Activated T-helper 1 cell treated with anti-CD3 and anti-CD28 coated beads, Interleukin-12 subunit alpha, Interleukin-12 subunit beta, Interleukin-2, Interleukin-4 antibody, amounts not matched to agents 30 ng/mL and 10 ng/mL and 1 ng/mL, durations not matched to agents 14 hours and 24 hours and 36 hours (primary cell): ENCODE measurements around the gene KRT222. TPM values are rescaled to one million over a fixed set of nuclear protein-coding genes. Genes with fewer than 3 reads are reported as not detected.
A peak's percentile ranks its signal among the peaks of the same experiment; 100 is the strongest.

ENCODE experiments used
- DNase-seq: peaks from one replicate; pipeline ENCODE4 v3.0.0; 2021; ENCODE audit warnings: low spot score
- H3K27ac Mint-ChIP-seq: one replicate; pipeline ENCODE4 v1.8.0; 2021; ENCODE audit warnings: mild to moderate bottlenecking, mixed read lengths
- H3K27me3 Mint-ChIP-seq: one replicate; pipeline ENCODE4 v1.8.0; 2022; ENCODE audit warnings: mild to moderate bottlenecking, moderate library complexity, mixed read lengths; ENCODE audit not compliant: insufficient read depth
- H3K36me3 Mint-ChIP-seq: one replicate; pipeline ENCODE4 v1.8.0; 2021; ENCODE audit warnings: low read depth, mixed read lengths
- H3K4me1 Mint-ChIP-seq: one replicate; pipeline ENCODE4 v1.8.0; 2021; ENCODE audit warnings: low read depth, mixed read lengths
- H3K4me3 Mint-ChIP-seq: one replicate; pipeline ENCODE4 v1.8.0; 2021; ENCODE audit warnings: mild to moderate bottlenecking, moderate library complexity, mixed read lengths
- H3K9me3 Mint-ChIP-seq: one replicate; pipeline ENCODE4 v1.8.0; 2021; ENCODE audit warnings: mixed read lengths
- intact Hi-C: fragments of 100-400 bp; cut with micrococcal nuclease; formaldehyde crosslinking; loops from one replicate; pipeline ENCODE4 v1.15.1; 2024
- total RNA-seq: library from RNA; stranded (reverse); gene quantifications from 2 replicates; pipeline ENCODE4 v1.2.3, GENCODE V29; 2022

The KRT222 gene
- total RNA-seq, 1 donor from 2014 or later = not detected

DNA sequence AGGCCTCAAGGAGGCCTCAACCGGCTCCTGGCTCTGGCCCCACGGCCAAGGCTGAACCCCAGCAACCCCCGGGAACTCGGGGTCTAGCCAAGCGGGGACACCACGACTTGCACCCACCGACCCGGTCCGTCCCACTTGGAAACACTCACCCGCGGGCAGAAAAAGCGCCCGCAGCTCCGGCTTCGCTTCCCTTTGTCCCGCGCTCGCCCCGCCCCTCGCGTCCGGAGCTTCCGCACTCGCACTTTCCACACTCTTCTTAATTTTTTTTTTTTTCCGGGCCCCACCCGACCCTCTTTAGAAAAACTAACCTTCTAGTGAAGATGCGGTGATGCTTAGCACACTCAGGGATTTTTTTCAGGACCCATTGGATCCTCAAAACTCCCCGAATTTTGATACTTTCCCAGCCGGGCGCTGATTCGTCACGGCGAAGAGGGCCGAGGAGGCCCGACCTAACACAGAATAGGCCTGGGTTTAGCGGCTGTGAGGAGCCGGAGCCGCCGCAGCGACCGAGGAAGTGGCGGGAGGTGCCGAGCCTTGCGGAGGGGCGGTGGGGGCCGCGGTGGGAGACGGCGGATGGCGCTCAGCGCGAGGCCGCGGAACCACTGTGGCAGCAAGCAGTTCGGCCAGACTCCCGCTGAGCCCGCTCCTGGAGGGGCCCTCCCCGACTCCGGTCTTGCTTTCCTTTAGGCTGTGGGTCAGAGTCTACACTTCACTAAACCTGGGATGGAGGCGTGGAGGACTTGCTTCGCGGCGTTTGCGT lies 17.2 kb downstream of the KRT222 start, which contains the start of gene SMARCE1:
SMARCE1 (minus strand) TSS at position 195 of the 760 bp plus-strand sequence. CDS start 2,016 bp downstream, outside the sequence.
- peak within 1 kb of the TSS; percentile 95 for H3K27ac Mint-ChIP-seq
- intact Hi-C loops = loop anchor here (1.0 to 2.0 kb wide), 3 partner anchors 17 to 171 kb away; no protein-coding TSS in a partner anchor
- H3K4me1 Mint-ChIP-seq = peaks cover 55% of the 10 kb centered on the region
- DNase-seq = peak; percentile 62
- H3K36me3 Mint-ChIP-seq = peaks cover 23% of the 10 kb centered on the region
- peak within 1 kb of the TSS; percentile 89 for H3K4me3 Mint-ChIP-seq
- H3K9me3 Mint-ChIP-seq = no peaks in the 10 kb centered on the region
- H3K27me3 Mint-ChIP-seq = peaks cover 2% of the 10 kb centered on the region

DNA sequence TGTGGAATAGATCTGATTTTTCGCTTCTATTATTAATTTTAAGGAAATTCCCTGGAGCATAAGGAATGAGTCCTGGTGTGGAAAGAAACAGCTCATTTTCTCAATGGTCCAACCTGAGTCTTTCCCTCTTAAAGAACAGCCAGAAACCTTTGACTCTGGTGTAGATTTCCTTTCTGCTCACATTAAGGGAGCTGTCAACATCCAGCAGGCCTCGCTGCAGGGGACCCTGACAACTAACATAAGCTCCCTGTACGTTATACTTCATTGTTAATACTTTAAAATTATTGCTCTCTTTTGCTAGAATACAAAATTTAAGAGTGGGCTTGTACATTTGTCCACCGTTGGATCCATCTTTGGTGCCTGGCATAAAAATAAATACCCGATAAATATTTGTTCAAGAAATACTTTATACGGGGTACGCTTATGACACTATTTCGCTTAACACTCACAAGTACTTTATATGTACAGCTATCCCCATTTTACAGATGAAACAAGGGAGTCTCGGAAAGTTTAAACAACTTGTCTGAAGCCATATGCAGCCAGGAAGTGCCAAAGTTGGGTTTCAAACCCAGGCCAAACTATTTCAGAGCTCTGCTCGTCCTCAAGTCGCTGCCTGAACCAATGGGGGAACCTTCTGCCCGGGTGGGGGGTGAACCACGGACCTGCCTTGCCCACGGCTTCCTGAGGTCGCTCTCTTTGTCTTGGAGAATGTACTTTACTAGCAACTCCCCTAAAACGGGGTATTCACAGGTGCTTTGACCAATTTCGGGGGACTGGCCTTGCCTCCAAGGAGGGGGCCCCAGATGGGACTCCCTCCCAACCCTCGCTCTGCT lies 18.0 kb downstream of the KRT222 start:
- Mint-ChIP-seq H3K4me1 (peaks cover 61% of the 10 kb centered on the region), H3K27ac (peak overlapping the region; percentile 95), H3K9me3 (no peaks in the 10 kb centered on the region), H3K27me3 (peaks cover 2% of the 10 kb centered on the region), H3K4me3 (peak overlapping the region; percentile 89), H3K36me3 (peaks cover 29% of the 10 kb centered on the region)
- intact Hi-C loops = loop anchor here (2.0 kb wide), 1 partner anchor 16 kb away; no protein-coding TSS in a partner anchor
- no peak for DNase-seq

DNA sequence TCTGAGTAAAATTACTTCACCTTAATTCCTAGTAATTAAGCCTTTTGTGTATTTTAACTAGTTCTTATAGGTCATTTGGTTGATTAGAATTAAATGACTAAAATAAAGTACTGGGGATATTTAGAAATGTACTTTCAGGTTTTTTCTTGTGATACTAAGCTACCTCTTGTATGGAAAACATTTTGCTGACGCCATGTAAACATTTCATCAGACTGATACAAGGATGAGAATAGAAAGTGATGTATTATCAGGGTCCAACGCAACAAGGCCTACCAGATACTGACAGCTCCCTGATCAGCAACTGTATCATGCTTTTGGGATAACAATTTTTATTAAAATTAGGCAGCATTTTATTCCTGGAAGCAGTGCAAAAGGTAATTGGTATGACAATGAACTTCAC lies 19.0 kb downstream of the KRT222 start:
- no peak for DNase-seq
- H3K27me3 Mint-ChIP-seq = peaks cover 2% of the 10 kb centered on the region
- H3K9me3 Mint-ChIP-seq = no peaks in the 10 kb centered on the region
- peaks cover 33% of the 10 kb centered on the region for H3K36me3 Mint-ChIP-seq
- intact Hi-C loops = loop anchor here (2.0 kb wide), 1 partner anchor 15 kb away; no protein-coding TSS in a partner anchor
- peak overlapping the region; percentile 45 for H3K4me3 Mint-ChIP-seq
- H3K27ac Mint-ChIP-seq = no peak overlapping the region
- peaks cover 64% of the 10 kb centered on the region for H3K4me1 Mint-ChIP-seq

DNA sequence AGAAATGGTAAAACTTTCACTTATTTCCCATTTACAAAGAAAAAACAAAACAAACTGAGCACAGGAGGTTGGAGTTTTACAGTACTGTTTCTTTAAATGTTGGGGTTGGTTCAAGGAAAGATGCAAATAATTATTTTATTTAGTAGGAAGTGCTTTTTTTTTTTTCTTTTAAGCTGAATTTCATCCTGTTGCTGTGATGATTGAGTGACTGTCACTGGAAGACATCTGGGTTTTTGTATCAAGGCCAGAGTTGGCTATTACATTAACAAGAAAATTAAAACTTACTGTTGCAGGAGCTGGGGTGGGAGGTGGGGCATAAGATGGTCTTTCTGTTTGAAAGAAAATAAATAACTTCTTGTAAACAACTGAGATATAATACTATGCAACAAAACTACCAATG lies 19.7 kb downstream of the KRT222 start:
- DNase-seq = no peak
- Mint-ChIP-seq H3K9me3 (no peaks in the 10 kb centered on the region), H3K27me3 (peaks cover 2% of the 10 kb centered on the region), H3K4me3 (peak overlapping the region; percentile 27), H3K4me1 (peaks cover 71% of the 10 kb centered on the region), H3K36me3 (peaks cover 38% of the 10 kb centered on the region), H3K27ac (no peak overlapping the region)
- intact Hi-C loops = no loop called here

DNA sequence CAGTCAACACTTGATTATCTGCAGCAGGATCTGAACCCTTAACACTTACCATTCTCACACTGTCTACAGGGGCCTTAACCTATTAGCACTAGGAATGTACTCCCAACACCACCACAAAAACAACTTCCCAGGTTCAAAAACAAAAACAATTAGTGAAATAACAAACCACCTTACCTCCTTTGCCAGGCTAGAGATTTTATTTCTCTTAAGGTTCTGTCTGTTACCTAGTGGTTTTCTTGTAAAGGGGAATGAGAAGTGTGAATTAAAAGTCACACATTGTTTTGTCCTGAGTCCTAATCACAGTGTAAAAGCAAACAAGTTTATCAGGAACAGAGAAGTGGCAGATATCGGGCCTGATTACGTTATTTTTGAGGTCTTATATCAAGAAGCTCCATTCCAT lies 27.0 kb downstream of the KRT222 start:
- H3K27ac Mint-ChIP-seq = peak overlapping the region; percentile 34

DNA sequence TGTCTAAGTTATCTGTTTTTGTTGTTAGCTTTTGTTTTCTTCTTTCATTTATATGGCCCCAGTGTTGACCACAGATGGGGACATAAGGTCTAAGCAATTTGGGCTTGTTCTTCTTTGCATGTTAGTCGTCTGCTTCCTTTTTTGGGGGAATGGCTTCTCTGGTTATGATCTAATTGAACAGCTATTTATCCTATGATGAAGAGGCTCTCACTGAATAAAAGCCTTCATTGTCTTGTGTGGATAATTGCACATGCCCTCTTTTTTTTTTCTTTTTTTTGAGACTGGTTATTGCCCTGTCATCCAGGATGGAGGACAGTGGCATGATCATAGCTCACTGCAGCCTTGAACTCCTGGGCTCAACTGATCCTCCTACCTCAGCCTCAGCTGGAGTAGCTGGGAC lies 31.1 kb downstream of the KRT222 start:
- H3K36me3 Mint-ChIP-seq = peaks cover 50% of the 10 kb centered on the region
- H3K27ac Mint-ChIP-seq = peak overlapping the region; percentile 25
- peaks cover 20% of the 10 kb centered on the region for H3K4me1 Mint-ChIP-seq
- intact Hi-C loops = no loop called here
- no peaks in the 10 kb centered on the region for H3K9me3 Mint-ChIP-seq
- no peak overlapping the region for H3K4me3 Mint-ChIP-seq
- H3K27me3 Mint-ChIP-seq = no peaks in the 10 kb centered on the region
- DNase-seq = no peak

More for the DNA sequence above, 27.0 kb downstream of the KRT222 start:
- no peaks in the 10 kb centered on the region for H3K27me3 Mint-ChIP-seq
- H3K4me1 Mint-ChIP-seq = peaks cover 29% of the 10 kb centered on the region
- peaks cover 56% of the 10 kb centered on the region for H3K36me3 Mint-ChIP-seq
- H3K4me3 Mint-ChIP-seq = no peak overlapping the region
- intact Hi-C loops = no loop called here
- H3K9me3 Mint-ChIP-seq = no peaks in the 10 kb centered on the region
- DNase-seq = no peak

DNA sequence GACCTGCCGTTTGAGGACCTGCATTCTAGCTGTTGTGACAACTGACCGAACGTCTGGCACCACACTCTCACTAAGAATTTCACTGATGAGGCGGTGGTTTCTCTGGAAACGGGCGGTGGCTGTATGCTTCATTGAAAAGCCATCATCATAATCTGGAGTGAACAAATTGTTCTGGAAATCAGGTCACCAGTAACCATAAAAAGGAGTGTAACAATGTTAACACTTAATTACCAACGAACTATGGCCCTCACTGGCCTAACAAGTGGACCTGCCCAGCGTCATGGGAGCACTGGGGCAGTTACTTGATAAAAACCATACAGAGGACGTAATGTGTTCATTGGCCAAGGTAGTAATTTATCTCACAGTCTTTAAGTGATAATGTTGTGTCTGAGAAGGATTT lies 32.8 kb downstream of the KRT222 start:
- intact Hi-C loops = no loop called here
- Mint-ChIP-seq H3K27me3 (no peaks in the 10 kb centered on the region), H3K27ac (no peak overlapping the region), H3K36me3 (peaks cover 55% of the 10 kb centered on the region), H3K4me1 (peaks cover 20% of the 10 kb centered on the region), H3K9me3 (no peaks in the 10 kb centered on the region), H3K4me3 (no peak overlapping the region)
- DNase-seq = no peak

DNA sequence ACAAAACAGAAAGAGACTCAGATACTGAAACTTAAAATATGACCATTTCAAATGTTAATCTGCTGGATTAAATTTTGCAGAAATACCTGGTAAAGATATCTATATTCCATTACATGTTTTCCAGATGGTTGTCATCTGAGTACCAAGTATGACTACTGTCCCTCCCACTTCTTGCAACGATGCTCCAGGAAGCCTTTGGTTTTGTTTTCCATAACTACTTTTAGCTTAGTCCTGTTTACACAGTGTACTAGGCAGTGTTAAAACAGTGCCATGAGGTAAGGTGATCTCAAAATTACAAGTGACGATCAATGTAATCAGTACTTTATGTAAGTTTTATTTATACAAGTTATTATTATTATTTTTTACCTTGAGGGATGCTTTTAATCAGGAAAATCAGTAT lies 35.1 kb downstream of the KRT222 start:
- intact Hi-C loops = loop anchor here (1.0 to 10.0 kb wide), 5 partner anchors 10 to 1035 kb away; partner anchors contain the start of gene SMARCE1
- H3K36me3 Mint-ChIP-seq = peaks cover 48% of the 10 kb centered on the region
- peaks cover 31% of the 10 kb centered on the region for H3K4me1 Mint-ChIP-seq

DNA sequence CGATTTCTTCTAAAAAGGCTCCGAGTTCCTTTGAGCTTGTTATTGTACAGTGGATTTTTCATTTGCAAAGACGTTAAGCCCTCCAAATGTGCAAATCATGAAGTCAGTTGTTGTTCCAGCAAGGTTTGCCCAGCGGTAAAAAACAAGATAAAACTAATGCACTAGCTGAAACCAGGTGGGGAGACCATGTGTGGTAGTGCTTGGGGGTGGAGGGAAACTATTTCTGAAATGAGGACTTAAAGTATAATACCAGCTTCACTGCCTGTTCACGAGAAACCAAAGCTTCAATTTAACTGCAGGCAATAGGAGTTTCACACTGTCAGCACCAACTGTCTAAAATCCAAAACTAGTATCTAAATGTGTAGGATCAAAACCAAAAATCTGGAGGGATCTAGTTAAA lies 39.7 kb downstream of the KRT222 start:
- H3K4me1 Mint-ChIP-seq = peaks cover 66% of the 10 kb centered on the region
- intact Hi-C loops = loop anchor here (5.0 to 10.0 kb wide), 3 partner anchors 37 to 1039 kb away; no protein-coding TSS in a partner anchor
- peaks cover 30% of the 10 kb centered on the region for H3K36me3 Mint-ChIP-seq
- H3K27me3 Mint-ChIP-seq = no peaks in the 10 kb centered on the region
- no peaks in the 10 kb centered on the region for H3K9me3 Mint-ChIP-seq
- H3K4me3 Mint-ChIP-seq = no peak overlapping the region
- DNase-seq = no peak
- H3K27ac Mint-ChIP-seq = no peak overlapping the region

More for the DNA sequence above, 35.1 kb downstream of the KRT222 start:
- Mint-ChIP-seq H3K9me3 (no peaks in the 10 kb centered on the region), H3K27me3 (no peaks in the 10 kb centered on the region), H3K27ac (peak overlapping the region; percentile 74), H3K4me3 (no peak overlapping the region)
- no peak for DNase-seq

DNA sequence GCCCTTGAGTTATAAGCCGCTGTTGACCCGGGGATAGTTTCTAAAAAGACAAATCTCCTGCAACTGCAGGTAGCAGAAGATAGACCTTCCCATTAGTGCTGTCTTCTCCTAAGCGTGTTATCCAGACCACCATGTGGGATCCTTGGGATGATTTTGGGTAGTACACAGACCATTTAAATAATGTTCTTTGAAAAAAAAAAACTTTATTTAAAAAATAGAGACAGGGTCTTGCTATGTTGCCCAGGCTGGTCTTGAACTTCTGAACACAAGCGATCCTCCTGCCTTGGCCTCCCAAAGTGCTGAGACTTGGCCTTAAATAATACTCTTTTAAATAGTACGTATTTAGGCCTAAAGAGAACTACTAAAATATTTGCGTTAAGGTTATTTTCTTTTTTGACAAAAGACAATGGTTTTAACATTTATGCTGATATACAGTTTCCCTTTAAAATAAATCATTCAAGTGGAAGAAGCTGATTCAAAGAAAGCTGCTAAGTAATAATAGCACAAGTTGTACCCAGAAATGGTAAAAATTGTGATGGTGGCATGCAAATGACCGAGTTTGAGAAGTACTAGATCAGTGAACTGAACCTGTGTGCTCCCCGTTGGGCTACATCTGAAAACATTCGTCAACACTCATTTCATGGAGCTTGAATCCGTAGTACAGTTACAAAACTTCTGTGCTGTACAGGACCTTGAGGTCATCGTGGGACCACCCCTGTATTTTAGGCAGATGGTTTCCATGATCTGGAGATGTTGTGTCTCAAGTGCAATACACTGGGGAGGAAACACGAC lies 41.4 kb downstream of the KRT222 start:
- intact Hi-C loops = loop anchor here (5.0 to 10.0 kb wide), 4 partner anchors 179 to 1041 kb away; no protein-coding TSS in a partner anchor
- Mint-ChIP-seq H3K27me3 (no peaks in the 10 kb centered on the region), H3K27ac (no peak overlapping the region), H3K4me3 (no peak overlapping the region), H3K4me1 (peaks cover 65% of the 10 kb centered on the region), H3K36me3 (peaks cover 19% of the 10 kb centered on the region), H3K9me3 (no peaks in the 10 kb centered on the region)
- DNase-seq = no peak

DNA sequence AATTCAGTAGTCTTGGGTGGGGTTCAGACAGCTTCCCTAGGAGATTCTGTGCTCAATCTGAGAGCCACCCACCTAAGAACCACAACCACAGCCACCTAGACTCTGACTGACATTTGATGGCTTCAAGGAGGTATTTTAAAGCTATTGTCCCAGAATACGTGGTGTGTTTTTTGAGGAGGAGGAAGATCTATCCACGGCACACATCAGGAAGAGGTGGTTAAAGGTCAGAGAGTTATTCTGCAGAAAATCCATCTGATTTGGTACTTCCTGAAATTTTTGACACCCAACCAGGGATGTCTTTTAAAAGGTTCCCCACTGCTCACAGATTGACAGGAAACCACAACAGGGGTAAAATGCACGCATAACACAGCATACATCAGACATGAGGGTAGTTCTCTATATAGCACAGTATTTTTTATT lies 42.5 kb downstream of the KRT222 start:
- no peak for DNase-seq
- peaks cover 70% of the 10 kb centered on the region for H3K4me1 Mint-ChIP-seq
- peaks cover 12% of the 10 kb centered on the region for H3K36me3 Mint-ChIP-seq
- H3K27ac Mint-ChIP-seq = peak overlapping the region; percentile 71
- H3K27me3 Mint-ChIP-seq = no peaks in the 10 kb centered on the region
- H3K9me3 Mint-ChIP-seq = no peaks in the 10 kb centered on the region
- H3K4me3 Mint-ChIP-seq = peak overlapping the region; percentile 35
- intact Hi-C loops = loop anchor here (5.0 to 10.0 kb wide), 4 partner anchors 180 to 1042 kb away; no protein-coding TSS in a partner anchor

DNA sequence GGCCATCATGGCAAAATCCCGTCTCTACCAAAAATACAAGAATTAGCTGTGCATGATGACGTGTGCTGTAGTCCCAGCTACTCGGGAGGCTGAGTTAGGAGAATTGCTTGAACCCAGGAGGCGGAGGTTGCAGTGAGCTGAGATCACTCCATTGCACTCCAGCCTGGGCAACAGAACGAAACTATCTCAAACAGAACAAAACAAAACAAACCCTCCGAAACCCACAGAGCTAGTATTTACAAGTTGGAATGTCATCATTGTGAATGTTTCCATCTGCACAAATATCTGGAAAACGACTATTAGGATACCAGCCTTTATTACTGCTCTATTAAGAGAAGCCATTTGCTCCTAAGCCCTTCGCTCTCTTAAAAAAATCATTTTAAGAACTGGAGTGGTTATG lies 43.4 kb downstream of the KRT222 start:
- Mint-ChIP-seq H3K9me3 (no peaks in the 10 kb centered on the region), H3K4me1 (peaks cover 71% of the 10 kb centered on the region), H3K4me3 (no peak overlapping the region), H3K36me3 (peaks cover 4% of the 10 kb centered on the region), H3K27ac (no peak overlapping the region), H3K27me3 (no peaks in the 10 kb centered on the region)
- intact Hi-C loops = loop anchor here (2.0 to 10.0 kb wide), 5 partner anchors 181 to 1043 kb away; no protein-coding TSS in a partner anchor
- DNase-seq = no peak
